ENCODE results near the gene CD300E.
A peak's percentile ranks its signal among the peaks of the same experiment; 100 is the strongest.

CD300E gene

GRCh38 chr17:74566132-74566753, 57.3 kb downstream of the CD300E start:
- TF ChIP-seq CTCF (IDR thresholded peaks at IDR 0.05): peak; percentile 73

- no peak for TF ChIP-seq CTCF (IDR thresholded peaks at IDR 0.05)
These were observed 58.4 kb downstream of the CD300E start for GRCh38 chr17:74565126-74565525.

DNA sequence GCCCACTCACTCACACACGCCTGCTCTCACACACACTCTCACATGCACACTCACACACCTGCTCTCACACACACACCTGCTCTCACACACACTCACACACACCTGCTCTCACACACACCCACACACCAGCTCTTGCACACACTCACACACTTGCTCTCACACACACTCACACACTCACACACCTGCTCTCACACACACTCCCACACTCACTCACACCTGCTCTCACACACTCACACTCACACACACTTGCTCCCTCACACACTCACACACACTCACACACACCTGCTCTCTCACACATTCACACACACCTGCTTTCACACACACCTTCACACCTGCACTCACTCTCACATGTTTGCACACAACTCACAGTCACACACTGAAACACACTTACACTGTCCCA, 60.2 kb downstream of the CD300E start:
- TF ChIP-seq CTCF (IDR thresholded peaks at IDR 0.05): no peak

DNA sequence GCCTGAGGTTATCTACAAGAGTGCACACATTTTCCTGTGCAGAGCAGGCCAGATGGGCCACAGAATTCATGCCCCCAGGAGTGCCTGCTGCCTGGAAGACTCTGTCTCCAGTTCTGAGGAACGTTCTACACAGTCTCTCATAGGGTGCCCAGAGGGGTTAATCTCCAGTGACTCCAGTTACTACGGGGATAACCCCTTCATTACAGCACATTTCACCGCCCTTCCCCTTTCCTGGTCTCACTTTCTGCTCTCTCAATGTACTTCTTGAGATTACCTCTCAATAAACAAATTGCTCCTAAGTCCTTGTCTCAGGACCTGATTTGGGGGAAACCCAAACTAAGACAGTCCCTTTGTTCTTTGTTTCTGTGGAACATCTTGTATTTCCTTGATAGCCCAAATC, 62.0 kb downstream of the CD300E start:
- TF ChIP-seq CTCF (IDR thresholded peaks at IDR 0.05): no peak

All from LNCAP (cell line).